K562 (cell line): ENCODE results near the gene SH3GL3. TPM values are rescaled to one million over a fixed set of nuclear protein-coding genes. Genes with fewer than 3 reads are reported as not detected.

Source experiments
- C11orf30 ChIP-seq: fragments of 450-650 bp; IDR thresholded peaks from 2 replicates; pipeline ENCODE4 v1.6.1; 2016; ENCODE audit warnings: low read depth, mild to moderate bottlenecking
- CHD7 ChIP-seq: fragments of 200-600 bp; sonication (generic); IDR thresholded peaks from one replicate; pipeline ENCODE4 v1.6.1; 2012; ENCODE audit warnings: mild to moderate bottlenecking, low read depth, low read length, inconsistent platforms
- MAFF ChIP-seq: IDR thresholded peaks from 2 replicates; pipeline ENCODE4 v1.6.1; 2012; ENCODE audit warnings: low read length, improper control_type of control experiment
- MAFG ChIP-seq: fragments of 450-650 bp; conservative IDR thresholded peaks from 2 replicates; pipeline ENCODE4 v1.6.1; 2016; ENCODE audit warnings: missing genetic modification characterization, missing compliant biosample characterization
- MAFK ChIP-seq: IDR thresholded peaks from 2 replicates; pipeline ENCODE4 v1.6.1; 2011; ENCODE audit warnings: low read length, improper control_type of control experiment
- MAZ ChIP-seq, 2 experiments: fragments of 450-650 bp in 1 of 2; sonication (generic) in 1 of 2; formaldehyde crosslinking; IDR thresholded peaks in 1 of 2; conservative IDR thresholded peaks in 1 of 2; 2 replicates each; pipeline versions ENCODE4 v1.4.0 to v1.5.0; 2020; ENCODE audit warnings: mild to moderate bottlenecking in 1 of 2, missing genetic modification reagents in 1 of 2
- MLLT1 ChIP-seq, 2 experiments: fragments of 450-650 bp; IDR thresholded peaks; 2 replicates each; pipeline ENCODE4 v1.6.1; 2016
- NEUROD1 ChIP-seq: fragments of 150-350 bp; IDR thresholded peaks from 2 replicates; pipeline ENCODE4 v1.6.1; 2014; ENCODE audit warnings: borderline replicate concordance, low read length, low read depth; ENCODE audit not compliant: partially characterized antibody
- NFE2 ChIP-seq: IDR thresholded peaks from 2 replicates; pipeline ENCODE4 v1.6.1; 2014; ENCODE audit warnings: antibody characterized with exemption, low read depth
- XRCC3 ChIP-seq: fragments of 450-650 bp; IDR thresholded peaks from 2 replicates; pipeline ENCODE4 v1.6.1; 2017; ENCODE audit warnings: mild to moderate bottlenecking, moderate library complexity
- ZNF24 ChIP-seq: fragments of 450-650 bp; IDR thresholded peaks from 2 replicates; pipeline ENCODE4 v1.6.1; 2016
- ZNF395 ChIP-seq: fragments of 200-800 bp; sonication (Bioruptor generic); IDR thresholded peaks from 2 replicates; pipeline ENCODE4 v1.6.1; 2017; ENCODE audit warnings: missing genetic modification characterization, missing compliant biosample characterization
- polyA plus RNA-seq, 8 experiments: library from polyadenylated mRNA; depleted of rRNA in 4 of 8; stranded (reverse) in 5 of 8; unstranded in 3 of 8; fragments of >200 nt; fragmentation: Nextera tagmentation in 2 of 8; fragmentation: Illumina TruSeq in 1 of 8; extraction: Ambion mirVana in 2 of 8; extraction: Trizol in 1 of 8; gene quantifications; 2 replicates each; pipeline versions ENCODE4 v1.2.1 to v1.2.3, GENCODE V29; 2011 to 2014; ENCODE audit warnings: inconsistent platforms in 1 of 8, missing spikeins in 1 of 8
- total RNA-seq, 7 experiments: library from RNA; depleted of rRNA in 6 of 7; stranded (reverse); fragments of >200 nt in 6 of 7; fragmentation: Illumina TruSeq in 2 of 7; extraction: Trizol in 2 of 7; gene quantifications; 2 replicates each; pipeline versions ENCODE4 v1.2.1 to v1.2.3, GENCODE V29; 2011 to 2021; ENCODE audit warnings: low replicate concordance in 1 of 7
- TF ChIP-seq, protein P1 (sequence below): conservative IDR thresholded peaks from 2 replicates; pipeline ENCODE4 v1.6.1; 2011; ENCODE audit warnings: low read depth, mild to moderate bottlenecking, low read length; ENCODE audit not compliant: control insufficient read depth

Gene SH3GL3
- total and polyA plus RNA-seq, 9 of the 15 experiments (the other 6 are each of a cell fraction or from before 2014, with no cell fraction given): 3.9 to 16.0 (median 9.7) TPM

DNA sequence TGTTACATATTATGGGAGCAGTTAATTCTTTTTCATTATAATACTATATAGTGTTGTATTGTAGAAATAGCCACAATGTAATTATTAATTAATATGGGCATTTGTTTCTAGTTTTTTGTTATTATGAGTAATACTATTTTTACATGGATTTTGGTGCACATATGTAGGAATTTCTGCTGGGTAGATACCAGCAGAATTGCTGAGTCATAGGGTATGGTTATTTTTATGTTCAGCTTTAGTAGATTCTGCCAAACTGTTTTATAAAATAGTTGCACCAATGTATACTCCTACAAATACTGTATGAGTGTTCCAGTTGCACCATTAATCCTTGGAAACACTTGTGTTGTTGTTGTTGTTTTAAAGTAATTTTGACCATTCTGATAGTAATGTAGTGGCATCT lies 91.5 kb downstream of the SH3GL3 start (continued):
- no peak for TF ChIP-seq CHD7
- TF ChIP-seq, protein P1, sequence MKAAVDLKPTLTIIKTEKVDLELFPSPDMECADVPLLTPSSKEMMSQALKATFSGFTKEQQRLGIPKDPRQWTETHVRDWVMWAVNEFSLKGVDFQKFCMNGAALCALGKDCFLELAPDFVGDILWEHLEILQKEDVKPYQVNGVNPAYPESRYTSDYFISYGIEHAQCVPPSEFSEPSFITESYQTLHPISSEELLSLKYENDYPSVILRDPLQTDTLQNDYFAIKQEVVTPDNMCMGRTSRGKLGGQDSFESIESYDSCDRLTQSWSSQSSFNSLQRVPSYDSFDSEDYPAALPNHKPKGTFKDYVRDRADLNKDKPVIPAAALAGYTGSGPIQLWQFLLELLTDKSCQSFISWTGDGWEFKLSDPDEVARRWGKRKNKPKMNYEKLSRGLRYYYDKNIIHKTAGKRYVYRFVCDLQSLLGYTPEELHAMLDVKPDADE: no peak
- no peak for TF ChIP-seq MAZ (CRISPR knock-in tag; conservative IDR thresholded peaks at IDR 0.05 in 1 of 2, IDR thresholded peaks at IDR 0.05 in 1 of 2)
- TF ChIP-seq ZNF395 (CRISPR knock-in tag): no peak
- TF ChIP-seq MAFF: peak; percentile 77
- peak; percentile 68; the same call in 1 of the 2 replicates for TF ChIP-seq MAFK
- TF ChIP-seq NEUROD1: no peak
- peak; percentile 78 for TF ChIP-seq C11orf30
- no peak for TF ChIP-seq XRCC3
- no peak for TF ChIP-seq ZNF24
- no peak for TF ChIP-seq MLLT1 (IDR thresholded peaks at IDR 0.05)
- TF ChIP-seq NFE2: peak; percentile 67
- TF ChIP-seq MAFG (tag): peak; percentile 80
